PC-3 (cell line): ENCODE results near the gene PCLAF. TPM values are rescaled to one million over a fixed set of nuclear protein-coding genes. Genes with fewer than 3 reads are reported as not detected.
A peak's percentile ranks its signal among the peaks of the same experiment; 100 is the strongest.

Experiments used
- ATAC-seq: fragments of 200-7000 bp; cut with Tn5 transposase; 2 replicates; pipeline ENCODE4 v1.9.1; 2020; ENCODE audit warnings: mild to moderate bottlenecking, moderate library complexity
- BruUV-seq: library from RNA; stranded (reverse); fragments of 400-500 nt; replicated peaks from 2 replicates; lab custom pipeline; 2021; lab: Mats Ljungman, UMichigan
- CTCF ChIA-PET: fragments of 300-600 bp; sonication (Branson Sonifier 250); formaldehyde crosslinking; loops from one replicate; lab custom pipeline; 2022; ENCODE audit warnings: antibody characterized with exemption; lab: Charles Lee
- POLR2A ChIA-PET: fragments of 300-600 bp; sonication (Branson Sonifier 250); formaldehyde crosslinking; loops from one replicate; lab custom pipeline; 2022; ENCODE audit warnings: antibody characterized with exemption; ENCODE audit not compliant: unreplicated experiment; lab: Charles Lee
- DNase-seq: peaks from one replicate; pipeline ENCODE4 v3.0.0-alpha.2; 2015
- H2AFZ ChIP-seq: fragments of 300-600 bp; sonication (generic); 2 replicates; pipeline ENCODE4 v1.6.0; 2016; ENCODE audit warnings: antibody characterized with exemption, low read length
- H3F3A ChIP-seq: fragments of 300-600 bp; sonication (generic); one replicate; pipeline ENCODE4 v1.6.0; 2017; ENCODE audit warnings: antibody characterized with exemption, low read length, control low read depth, mild to moderate bottlenecking; ENCODE audit not compliant: unreplicated experiment
- H3K27ac ChIP-seq: fragments of 300-600 bp; sonication (generic); 2 replicates; pipeline ENCODE4 v1.5.1; 2016; ENCODE audit warnings: mild to moderate bottlenecking, low read length
- H3K27me3 ChIP-seq: fragments of 300-600 bp; sonication (generic); 2 replicates; pipeline ENCODE4 v1.6.1; 2016; ENCODE audit warnings: low read length, mixed read lengths
- H3K36me3 ChIP-seq: fragments of 300-600 bp; sonication (generic); 2 replicates; pipeline ENCODE4 v1.6.1; 2016; ENCODE audit warnings: low read depth, mixed run types, low read length, mixed read lengths
- H3K4me1 ChIP-seq: fragments of 300-600 bp; sonication (generic); 2 replicates; pipeline ENCODE4 v1.5.1; 2016; ENCODE audit warnings: low read length; ENCODE audit not compliant: insufficient read depth
- H3K4me2 ChIP-seq: fragments of 300-600 bp; sonication (generic); 2 replicates; pipeline ENCODE4 v1.6.0; 2016; ENCODE audit warnings: low read length
- H3K4me3 ChIP-seq: fragments of 300-600 bp; sonication (generic); 2 replicates; pipeline ENCODE4 v1.5.1; 2016; ENCODE audit warnings: mild to moderate bottlenecking, low read length, mixed read lengths
- H3K79me2 ChIP-seq: fragments of 300-600 bp; sonication (generic); 2 replicates; pipeline ENCODE4 v1.6.1; 2017; ENCODE audit warnings: low read length, mixed read lengths
- H3K9ac ChIP-seq: fragments of 300-600 bp; sonication (generic); 2 replicates; pipeline ENCODE4 v1.6.0; 2016; ENCODE audit warnings: mild to moderate bottlenecking, low read length
- H3K9me2 ChIP-seq: fragments of 300-600 bp; sonication (generic); replicated peaks from 2 replicates; pipeline ENCODE4 v1.6.1; 2016; ENCODE audit warnings: mixed run types, low read length, mixed read lengths
- H3K9me3 ChIP-seq: fragments of 300-600 bp; sonication (generic); 2 replicates; pipeline ENCODE4 v1.6.1; 2016; ENCODE audit warnings: low read length, mixed read lengths
- H4K20me1 ChIP-seq: fragments of 300-600 bp; sonication (generic); 2 replicates; pipeline ENCODE4 v1.6.1; 2016; ENCODE audit warnings: low read length, mixed read lengths
- CTCF ChIP-seq: fragments of 300-600 bp; sonication (generic); conservative IDR thresholded peaks from 2 replicates; pipeline ENCODE4 v1.5.1; 2017; ENCODE audit warnings: antibody characterized with exemption, low read depth, mild to moderate bottlenecking, low read length
- EZH2 ChIP-seq: fragments of 300-600 bp; sonication (generic); IDR thresholded peaks from one replicate; pipeline ENCODE4 v1.6.1; 2017; ENCODE audit warnings: antibody characterized with exemption, mild to moderate bottlenecking, low read length; ENCODE audit not compliant: unreplicated experiment
- EZH2phosphoT487 ChIP-seq: fragments of 300-600 bp; sonication (generic); IDR thresholded peaks from 2 replicates; pipeline ENCODE4 v1.6.1; 2018; ENCODE audit warnings: mild to moderate bottlenecking, antibody characterized with exemption, low read length, borderline replicate concordance
- intact Hi-C: fragments of 100-400 bp; cut with micrococcal nuclease; formaldehyde crosslinking; loops from 2 replicates; pipeline ENCODE4 v1.9.0; 2023
- total RNA-seq: library from RNA; depleted of rRNA; stranded (reverse); fragments of >200 nt; gene quantifications from 2 replicates; pipeline ENCODE4 v1.2.3, GENCODE V29; 2014

Gene PCLAF
- total RNA-seq, 1 experiment from 2014 or later: 52.4 TPM

DNA sequence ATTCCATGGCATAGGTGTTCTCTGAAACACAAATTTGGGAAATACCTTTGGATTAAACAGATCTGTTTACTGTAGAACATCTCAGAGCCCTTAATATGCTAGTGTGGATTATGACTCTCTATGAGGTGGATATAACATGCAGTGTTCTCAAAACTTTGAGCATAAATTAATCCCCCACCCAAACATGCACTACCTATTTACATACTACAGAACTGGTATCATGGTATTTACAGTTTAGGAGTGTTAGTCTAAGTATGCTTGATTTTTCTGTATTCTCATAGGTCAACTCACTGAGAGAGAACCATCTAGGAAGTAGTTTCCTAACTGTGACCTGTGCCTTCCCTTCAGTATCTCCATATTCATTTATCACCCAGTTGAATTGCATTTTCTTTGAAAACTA, 48.2 kb upstream of the PCLAF start:
- no peak overlapping the region for H3K4me3 ChIP-seq
- ChIA-PET POLR2A (no interaction called here), CTCF (no interaction called here)
- no peaks in the 10 kb centered on the region for H3K79me2 ChIP-seq
- H4K20me1 ChIP-seq: no peaks in the 10 kb centered on the region
- DNase-seq (no peak), ATAC-seq (no peak)
- no peak for TF ChIP-seq EZH2
- TF ChIP-seq EZH2phosphoT487: no peak
- TF ChIP-seq CTCF: no peak
- no peak overlapping the region for H3K9ac ChIP-seq
- no peaks in the 10 kb centered on the region for H3K9me2 ChIP-seq
- no peak overlapping the region for H3K4me2 ChIP-seq
- no peak overlapping the region for H3K27ac ChIP-seq
- no peaks in the 10 kb centered on the region for H3K27me3 ChIP-seq
- H2AFZ ChIP-seq: no peak overlapping the region
- BruUV-seq: no TSS peak
- H3K9me3 ChIP-seq: no peaks in the 10 kb centered on the region
- no peaks in the 10 kb centered on the region for H3K4me1 ChIP-seq
- no peaks in the 10 kb centered on the region for H3F3A ChIP-seq
- peaks cover 2% of the 10 kb centered on the region; the same call in 1 of the 2 replicates for H3K36me3 ChIP-seq
- intact Hi-C loops: loop anchor here (10.0 kb wide), 1 partner anchor 225 kb away; no protein-coding TSS in a partner anchor

DNA sequence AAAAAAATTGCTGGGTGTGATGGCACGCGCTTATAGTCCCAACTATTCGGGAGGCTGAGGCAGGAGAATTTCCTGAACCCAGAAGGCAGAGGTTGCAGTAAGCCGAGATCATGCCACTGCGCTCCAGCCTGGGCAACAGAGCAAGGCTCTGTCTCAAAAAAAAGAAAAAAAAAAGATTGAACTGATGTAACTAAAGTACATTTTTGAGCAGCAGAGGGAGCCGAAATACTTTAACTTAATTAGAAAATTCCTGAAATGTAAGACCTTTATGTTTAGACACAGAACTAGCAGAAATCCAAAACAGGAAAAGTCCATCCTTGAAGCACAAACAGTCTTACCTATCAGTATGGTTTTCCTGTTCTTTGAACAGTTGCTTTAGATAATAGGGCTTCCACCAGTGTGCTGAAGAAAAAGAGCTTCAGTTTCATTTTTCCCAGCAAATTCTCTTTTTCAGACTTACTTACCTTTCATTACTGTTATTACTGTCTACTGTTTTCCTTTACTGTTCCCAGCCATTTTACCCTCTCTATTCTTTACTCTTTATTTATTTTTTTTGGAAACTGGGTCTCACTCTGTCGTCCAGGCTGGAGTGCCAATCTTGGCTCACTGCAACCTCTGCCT, 45.7 kb upstream of the PCLAF start:
- H3K4me2 ChIP-seq: no peak overlapping the region
- BruUV-seq: no TSS peak
- no peak overlapping the region for H3K4me3 ChIP-seq
- no peaks in the 10 kb centered on the region for H3F3A ChIP-seq
- no peaks in the 10 kb centered on the region for H3K4me1 ChIP-seq
- no peak overlapping the region for H3K27ac ChIP-seq
- no peaks in the 10 kb centered on the region for H3K27me3 ChIP-seq
- intact Hi-C loops: loop anchor here (1.0 to 10.0 kb wide), 2 partner anchors 228 to 254 kb away; no protein-coding TSS in a partner anchor
- H2AFZ ChIP-seq: no peak overlapping the region
- ChIA-PET POLR2A (no interaction called here), CTCF (no interaction called here)
- H4K20me1 ChIP-seq: no peaks in the 10 kb centered on the region
- H3K9me2 ChIP-seq: no peaks in the 10 kb centered on the region
- H3K36me3 ChIP-seq: peaks cover 6% of the 10 kb centered on the region; the same call in 1 of the 2 replicates
- DNase-seq (peak; percentile 51), ATAC-seq (0 out of 2 replicates have a peak, but pooled peaks have one; percentile 13)
- H3K9me3 ChIP-seq: no peaks in the 10 kb centered on the region
- no peak overlapping the region for H3K9ac ChIP-seq
- no peaks in the 10 kb centered on the region for H3K79me2 ChIP-seq
- TF ChIP-seq EZH2phosphoT487 (no peak), CTCF (peak; percentile 36; the same call in 1 of the 2 replicates)

GRCh38 chr15:64425221-64425620, 44.0 kb upstream of the PCLAF start:
- Histone ChIP-seq H3K4me2 (no peak overlapping the region), H3K9ac (no peak overlapping the region), H3K4me3 (no peak overlapping the region), H3K36me3 (peaks cover 6% of the 10 kb centered on the region; the same call in 1 of the 2 replicates), H3K79me2 (no peaks in the 10 kb centered on the region), H2AFZ (no peak overlapping the region), H3K27me3 (no peaks in the 10 kb centered on the region), H3K9me3 (no peaks in the 10 kb centered on the region), H3K27ac (no peak overlapping the region), H3K4me1 (no peaks in the 10 kb centered on the region), H3F3A (no peaks in the 10 kb centered on the region), H3K9me2 (no peaks in the 10 kb centered on the region), H4K20me1 (no peaks in the 10 kb centered on the region)
- TF ChIP-seq EZH2 (no peak), CTCF (no peak), EZH2phosphoT487 (no peak)
- intact Hi-C loops: loop anchor here (10.0 kb wide), 1 partner anchor 230 kb away; no protein-coding TSS in a partner anchor
- ATAC-seq (no peak), DNase-seq (no peak)
- POLR2A ChIA-PET: no interaction called here
- no TSS peak for BruUV-seq
- CTCF ChIA-PET: no interaction called here
